Skin of body (tissue), 2 donors: ENCODE data around the gene GPR180. TPM values are rescaled to one million over a fixed set of nuclear protein-coding genes. Genes with fewer than 3 reads are reported as not detected.

ENCODE experiments used
- DNase-seq: peaks from one replicate; lab custom pipeline; 2025; lab: John Stamatoyannopoulos, UW
- total RNA-seq: library from RNA; depleted of rRNA; stranded (reverse); fragments of >200 nt; gene quantifications from one replicate; pipeline ENCODE4 v1.2.3, GENCODE V29; 2014

GPR180 gene
- total RNA-seq, 1 donor from 2014 or later = 9.9 TPM

DNA sequence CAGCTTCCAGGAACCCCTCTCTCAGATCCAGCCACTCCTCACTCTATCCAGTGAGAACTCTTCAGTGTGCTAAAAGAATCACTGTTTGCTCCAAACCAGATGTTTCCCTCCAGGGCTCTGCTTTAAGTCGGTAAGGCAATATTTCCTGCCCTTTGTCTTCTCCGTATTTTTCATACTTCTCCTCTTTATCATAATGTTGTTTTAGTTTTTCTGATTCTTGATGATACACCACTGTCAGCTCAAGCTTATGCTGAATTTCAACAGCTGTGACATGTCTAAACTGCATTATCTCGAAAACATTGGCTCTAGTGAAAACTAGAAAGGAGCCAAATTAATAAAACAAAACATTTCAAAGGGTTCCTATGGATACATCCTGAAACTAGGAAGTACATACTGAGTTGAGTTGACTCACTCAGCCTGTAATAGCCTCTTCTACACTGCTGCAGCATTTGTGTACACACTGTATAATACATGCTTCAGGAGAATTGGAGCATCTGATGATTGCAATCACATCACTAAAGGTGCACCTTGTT lies 39.8 kb downstream of the GPR180 start:
- peak; percentile 75 for DNase-seq

DNA sequence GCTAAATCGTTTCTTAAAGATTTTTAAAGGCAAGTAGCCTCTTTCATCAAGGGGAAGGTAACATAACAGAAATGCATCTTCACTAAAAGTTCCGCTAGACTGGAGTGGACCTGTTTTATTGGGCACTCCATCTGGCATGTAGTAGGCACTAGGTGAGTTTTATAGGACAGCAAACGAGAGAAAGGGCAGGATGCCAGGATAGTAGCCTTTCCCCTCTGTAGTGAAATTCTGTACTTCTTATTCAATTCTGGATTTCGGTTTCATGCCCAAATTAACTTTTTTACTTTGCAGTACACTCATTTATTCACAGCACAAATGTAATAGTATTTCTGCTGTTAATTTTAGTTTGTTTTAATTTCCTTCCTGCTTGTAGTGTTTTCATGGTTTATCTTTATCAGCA lies 45.2 kb downstream of the GPR180 start:
- DNase-seq = no peak

DNA sequence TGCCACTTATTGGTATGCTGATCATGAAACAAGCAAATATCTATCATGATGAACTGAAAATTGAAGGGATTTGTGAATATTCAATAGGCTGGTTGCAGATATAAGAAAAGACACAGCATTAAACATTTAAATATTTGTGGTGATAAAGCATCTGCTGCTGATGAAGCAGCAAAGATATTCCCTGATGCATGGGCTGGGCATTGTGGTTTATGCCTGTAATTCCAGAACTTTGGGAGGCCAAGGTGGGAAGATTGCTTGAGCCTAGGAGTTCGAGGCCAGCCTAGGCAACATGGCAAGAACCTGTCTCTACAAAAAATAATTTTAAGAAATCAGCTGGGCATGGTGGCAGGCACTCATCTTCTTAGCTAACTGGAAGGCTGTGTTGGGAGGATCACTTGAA lies 54.5 kb downstream of the GPR180 start:
- no peak for DNase-seq

DNA sequence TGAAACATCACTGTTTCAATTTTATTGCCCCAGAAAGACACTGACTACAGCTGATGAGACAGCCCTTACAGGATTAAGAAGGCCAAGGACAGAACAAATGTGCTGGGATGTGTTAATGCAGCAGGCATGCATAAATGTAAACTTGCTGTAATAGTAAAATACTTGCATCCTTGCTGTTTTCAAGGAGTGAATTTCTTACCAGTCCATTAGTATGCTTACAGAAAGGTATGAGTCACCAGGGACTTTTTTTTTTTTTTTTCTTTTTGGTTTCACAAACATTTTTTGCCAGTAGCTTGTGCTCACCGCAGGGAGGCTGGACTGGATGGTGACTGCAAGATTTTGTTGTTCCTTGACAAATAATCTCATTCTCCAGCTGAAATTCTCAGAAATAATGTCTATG lies 55.1 kb downstream of the GPR180 start:
- DNase-seq = no peak

DNA sequence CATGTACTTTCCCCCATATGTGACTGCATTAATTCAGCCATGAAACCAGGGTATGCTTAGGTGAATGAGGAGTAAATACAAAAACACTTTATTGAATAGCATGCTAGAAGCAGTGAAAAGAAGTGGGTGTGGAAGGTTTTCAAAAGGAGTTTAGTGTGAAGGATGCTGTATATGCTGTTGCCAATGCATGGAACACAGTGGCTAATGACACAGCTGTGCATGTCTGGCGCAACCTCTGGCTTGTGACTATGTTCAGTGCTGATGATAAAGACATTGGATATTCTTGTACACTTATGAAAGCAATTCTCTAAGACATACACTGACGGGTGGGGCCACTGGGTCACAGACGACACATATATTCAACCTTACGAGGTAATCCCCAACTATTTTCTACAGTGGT lies 55.5 kb downstream of the GPR180 start:
- DNase-seq = no peak

DNA sequence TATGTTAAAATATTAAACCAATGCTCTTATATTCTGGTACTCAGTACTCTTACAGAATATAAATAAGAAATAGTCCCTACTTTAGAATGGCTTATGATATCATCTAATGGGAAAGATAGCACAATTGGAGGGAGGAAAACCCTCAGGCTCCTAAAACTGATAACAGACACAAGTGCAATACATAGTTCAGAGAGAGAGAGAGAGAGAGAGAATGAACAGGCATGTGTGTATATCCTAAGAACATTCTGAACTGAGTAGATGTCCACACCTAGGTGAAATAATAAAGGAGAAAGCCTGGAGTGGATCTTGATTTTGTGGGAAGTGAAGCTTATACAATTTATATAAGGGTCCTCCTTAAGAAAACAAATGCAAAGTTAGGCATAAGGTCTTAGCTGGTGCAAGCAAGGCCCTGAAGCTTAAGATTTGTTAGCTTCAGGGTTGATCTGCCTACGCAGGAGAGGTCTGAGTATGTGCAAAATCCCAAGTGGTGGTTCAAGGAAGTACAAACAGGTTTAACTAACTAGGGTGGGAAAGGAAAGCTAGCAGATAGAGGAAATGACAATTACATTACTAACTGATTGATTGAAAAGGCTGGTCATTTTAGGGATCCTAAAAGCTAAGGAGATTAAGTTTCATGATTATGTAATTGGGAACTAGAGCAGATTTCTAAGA lies 57.4 kb downstream of the GPR180 start:
- no peak for DNase-seq

DNA sequence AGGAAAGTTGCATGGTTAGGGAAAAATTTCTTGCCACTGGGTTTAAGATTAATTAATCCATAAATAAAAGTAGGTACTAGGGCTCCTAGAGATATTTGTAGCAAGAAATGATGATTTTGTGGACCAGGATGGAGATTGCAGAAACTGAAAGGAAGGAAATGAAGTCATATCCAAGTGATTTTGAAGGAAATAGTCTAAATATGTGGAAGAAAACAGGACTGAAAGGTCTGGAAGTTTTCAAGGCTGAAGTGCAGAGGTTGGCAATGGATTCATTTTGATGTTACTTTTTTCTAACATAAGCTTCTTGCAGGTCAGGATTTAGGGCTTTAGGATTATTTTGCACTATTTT lies 57.9 kb downstream of the GPR180 start:
- DNase-seq = no peak

DNA sequence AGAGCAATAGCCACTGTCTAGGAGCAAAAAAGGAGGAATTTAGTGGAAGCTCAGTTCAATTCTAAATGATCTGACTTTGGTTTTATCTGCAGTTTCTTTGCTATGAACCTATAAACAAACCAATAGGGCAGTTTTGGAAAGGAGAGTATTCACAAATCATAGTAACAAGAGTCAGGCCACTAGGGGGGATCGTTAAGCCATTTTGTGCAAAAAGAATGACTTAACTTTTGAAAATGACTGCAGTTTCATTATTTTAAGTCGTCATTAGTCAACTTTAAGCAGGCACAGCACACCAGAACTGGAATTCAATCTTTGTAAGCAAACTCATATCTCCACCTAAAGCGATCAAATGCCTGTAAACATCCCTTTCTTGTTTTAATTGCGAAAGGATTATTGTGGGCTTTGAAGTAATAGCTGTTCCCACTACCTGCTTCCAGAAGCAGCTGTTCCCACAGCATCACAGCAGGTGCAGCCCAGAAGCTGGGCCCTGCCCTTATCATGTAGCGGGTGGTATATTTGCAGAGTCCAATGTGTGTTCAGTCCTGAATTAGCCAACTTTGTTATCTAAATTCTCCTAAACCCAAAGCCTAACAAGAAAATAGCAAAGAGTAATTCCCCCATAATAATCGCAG lies 59.2 kb downstream of the GPR180 start:
- DNase-seq = no peak

DNA sequence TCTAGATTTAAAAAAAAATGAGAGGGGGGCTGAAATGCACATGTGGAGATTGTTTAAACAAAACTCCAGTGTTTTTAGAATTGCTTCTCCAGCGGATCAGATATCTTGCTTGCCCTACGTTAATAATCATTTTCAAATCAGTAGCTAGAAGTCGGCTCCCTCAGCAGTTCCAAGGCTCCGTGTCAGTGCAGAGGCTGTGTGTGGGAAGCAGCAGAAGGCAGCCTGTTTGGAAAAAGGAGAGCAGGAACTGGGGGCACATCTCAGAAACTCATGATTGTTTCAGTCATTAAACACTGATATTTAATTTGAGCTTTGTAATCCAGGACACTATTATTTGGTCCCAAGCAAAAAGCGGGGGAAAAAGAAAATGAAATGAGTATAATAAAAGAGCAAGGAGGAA lies 59.7 kb downstream of the GPR180 start:
- no peak for DNase-seq

DNA sequence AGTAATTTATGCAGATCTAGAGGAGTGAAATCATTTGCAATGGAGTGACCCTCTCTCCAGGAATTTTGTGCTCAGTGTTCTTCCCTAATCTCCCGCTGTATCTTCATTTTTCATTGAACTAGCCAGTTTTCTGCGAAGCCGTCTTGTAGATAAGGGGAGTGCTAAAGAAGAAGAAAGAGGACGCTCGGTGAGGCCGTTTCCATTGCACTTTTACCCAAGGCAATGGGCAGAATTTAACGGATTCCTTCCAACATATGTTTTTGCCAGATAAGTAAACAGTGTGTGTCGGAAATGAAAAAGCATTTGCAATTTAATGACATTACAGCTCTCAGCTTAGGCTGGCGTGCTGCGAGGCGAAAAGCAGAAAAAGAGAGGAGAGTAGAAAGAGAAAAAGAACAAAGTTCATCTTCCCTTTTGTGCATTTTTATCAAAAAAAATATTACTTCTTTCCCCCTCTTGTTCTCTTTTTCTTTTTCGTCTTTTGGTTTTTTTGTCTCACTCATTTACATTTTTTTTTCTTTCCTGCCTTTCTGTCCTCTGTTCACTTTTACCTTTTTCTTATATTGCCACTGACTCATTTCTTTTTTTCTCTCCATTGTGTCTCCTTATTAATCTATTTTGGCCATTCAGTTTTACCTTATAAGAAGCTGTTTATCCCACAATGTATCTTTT lies 60.8 kb downstream of the GPR180 start:
- no peak for DNase-seq

DNA sequence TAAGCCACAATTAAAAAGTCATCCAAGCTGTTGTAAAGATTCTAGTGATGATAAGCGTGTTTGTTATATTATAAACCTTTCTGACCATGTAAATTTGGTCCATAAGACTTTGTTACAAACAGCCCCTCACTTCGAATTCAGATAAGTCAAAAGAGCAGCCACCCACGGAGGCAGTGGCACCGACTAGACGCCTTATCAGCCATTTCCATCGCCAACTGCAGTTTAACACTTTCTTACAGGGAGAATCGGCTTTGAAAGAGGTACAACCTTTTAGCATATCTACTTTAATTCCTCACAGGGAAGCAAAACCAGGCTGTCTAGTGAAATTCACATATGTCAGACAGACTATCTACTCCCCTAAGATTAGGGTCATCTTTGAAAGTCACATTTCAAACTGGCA lies 63.2 kb downstream of the GPR180 start:
- no peak for DNase-seq

DNA sequence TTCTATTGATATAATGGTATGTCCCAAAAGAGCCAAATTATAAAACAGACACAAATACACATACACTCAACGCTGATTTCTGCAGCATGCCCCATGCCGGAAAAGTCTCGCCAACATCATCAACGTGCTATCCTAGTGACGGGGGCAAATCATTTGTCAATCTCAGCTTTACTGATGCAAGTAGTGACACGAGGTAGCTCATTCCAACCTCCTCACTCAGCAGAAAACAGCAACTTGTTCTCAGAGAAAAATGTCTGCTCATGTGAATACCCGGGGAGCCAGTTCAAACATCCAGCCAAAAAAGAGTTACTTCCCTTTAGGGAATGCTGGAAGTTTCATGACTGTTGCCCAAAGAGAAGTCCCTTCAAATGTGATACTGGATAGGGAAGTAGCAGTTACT lies 64.4 kb downstream of the GPR180 start:
- DNase-seq = no peak

DNA sequence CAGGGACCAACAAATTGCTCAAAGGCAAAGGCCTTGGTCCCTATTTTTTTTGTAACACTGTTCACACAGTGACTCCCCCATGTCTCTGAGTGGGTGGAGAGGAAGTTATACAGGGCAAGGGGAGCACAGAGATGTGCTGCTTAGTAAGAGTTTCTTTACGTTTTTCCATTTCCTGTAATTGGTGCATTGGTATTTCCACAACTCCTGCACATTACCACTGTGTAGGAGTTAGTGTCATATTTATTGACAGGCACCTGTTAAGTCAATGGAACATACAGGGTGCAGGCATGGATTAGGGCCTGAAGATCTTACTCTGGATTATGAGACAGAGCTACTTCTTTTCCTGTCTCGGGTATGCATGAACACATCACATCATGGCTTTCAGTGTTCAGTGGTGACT lies 65.5 kb downstream of the GPR180 start:
- DNase-seq = no peak

DNA sequence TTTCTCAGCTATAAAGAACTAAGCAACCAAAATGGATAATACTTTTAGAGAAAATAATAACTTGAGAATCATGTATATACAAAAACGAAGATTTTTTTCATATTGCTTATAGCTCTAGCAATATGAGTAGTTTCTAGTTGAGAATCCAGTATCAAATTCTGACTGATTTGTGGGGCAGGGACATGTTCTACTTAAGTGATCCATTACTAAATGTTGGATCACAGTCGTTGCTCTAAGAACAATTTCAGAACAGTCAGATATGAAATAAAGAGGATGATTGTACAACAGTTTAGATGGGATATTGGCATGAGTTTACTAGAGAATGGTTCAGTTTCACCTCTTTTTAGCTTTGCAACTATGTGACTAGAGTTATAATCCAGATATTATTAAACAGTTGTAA lies 70.7 kb downstream of the GPR180 start:
- DNase-seq = no peak

DNA sequence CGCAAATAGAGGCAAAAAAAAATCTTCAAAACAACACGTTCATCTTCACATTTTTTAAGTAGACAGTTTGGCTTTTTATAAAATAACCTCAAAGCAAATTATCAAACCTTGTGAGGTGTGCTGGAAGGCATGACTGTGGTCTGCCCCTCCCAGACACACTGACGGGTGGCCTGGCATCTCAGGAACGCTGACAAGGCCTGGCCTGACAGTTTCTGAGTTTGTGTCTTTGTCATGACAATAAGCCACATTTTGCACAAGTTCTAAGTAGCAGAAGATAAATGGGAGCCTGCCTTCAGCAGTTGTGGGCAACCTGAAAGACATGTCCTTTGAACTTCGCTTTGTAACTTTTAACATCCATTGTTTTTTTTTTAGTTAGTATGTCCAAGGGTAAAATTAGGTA lies 72.2 kb downstream of the GPR180 start:
- DNase-seq = no peak

DNA sequence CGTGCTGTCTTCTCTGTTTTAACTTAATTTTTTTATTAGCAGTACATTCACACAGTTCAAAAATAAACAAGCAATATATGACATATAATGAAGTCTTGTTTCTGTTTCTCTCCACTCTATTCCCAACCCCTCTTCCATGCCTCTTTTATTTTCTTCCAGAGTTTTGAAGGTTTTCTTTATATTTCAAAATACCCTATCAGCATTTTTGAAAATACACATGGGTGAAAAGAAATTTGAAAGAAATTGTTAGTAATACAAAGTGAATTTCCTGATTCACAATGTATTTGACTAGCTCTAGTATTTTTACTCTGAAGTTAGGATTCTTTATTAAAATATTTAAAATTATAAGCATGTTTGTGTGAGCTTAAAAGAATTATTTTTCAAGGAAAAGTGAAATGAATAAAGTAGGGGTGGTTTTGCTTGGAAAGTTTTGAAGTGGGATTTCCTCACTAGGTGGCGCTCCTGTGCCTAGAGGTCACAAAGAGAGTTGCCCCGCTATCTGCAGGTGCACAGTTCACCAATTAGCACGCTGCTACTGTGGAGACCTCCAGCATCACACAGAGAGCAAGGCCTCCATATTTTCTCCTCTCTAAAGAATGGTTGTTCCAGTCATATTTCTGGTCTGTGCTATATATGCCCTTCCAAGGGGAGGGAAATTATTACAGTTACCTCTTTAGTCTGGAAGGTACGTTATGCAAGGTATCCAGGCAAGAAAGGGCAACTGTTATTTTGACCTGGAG lies 73.1 kb downstream of the GPR180 start:
- no peak for DNase-seq

DNA sequence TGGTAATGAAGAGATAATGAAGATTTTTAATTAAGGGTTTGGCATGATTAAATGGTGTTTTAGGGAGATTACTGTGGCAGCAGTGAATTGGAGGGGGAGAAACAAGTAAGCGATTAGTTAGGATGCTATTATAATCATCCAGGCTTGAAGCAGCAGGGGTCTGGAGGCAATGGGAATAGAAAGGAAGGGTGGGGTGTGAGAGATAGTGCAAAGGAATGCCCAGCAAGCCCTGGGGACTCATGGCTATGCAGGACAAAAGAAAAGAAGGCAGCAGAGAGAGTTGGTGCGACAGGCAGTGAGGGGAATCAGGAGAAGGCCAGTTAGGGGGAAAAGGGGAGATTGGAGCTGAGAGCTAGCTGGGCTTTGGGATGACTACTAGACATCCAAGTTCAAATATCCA lies 76.1 kb downstream of the GPR180 start:
- no peak for DNase-seq

DNA sequence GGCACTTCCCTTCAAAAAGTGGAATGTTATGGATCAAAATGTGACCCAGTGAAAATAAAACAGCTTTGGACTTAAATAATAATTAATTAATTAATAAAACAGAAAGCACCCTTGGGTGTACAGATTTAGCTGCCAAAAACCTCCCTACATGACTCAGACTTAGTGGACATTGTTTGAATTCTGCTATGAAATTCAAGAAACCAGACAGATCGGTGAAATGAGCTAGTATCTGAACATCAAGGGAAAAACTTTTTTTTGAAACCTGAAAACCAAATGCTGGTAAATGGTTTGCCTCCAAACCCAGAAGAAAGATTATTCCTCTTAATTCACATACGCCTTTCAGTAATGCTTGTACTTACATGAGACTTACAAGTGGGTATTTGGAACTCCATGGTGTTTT lies 77.2 kb downstream of the GPR180 start:
- DNase-seq = no peak

DNA sequence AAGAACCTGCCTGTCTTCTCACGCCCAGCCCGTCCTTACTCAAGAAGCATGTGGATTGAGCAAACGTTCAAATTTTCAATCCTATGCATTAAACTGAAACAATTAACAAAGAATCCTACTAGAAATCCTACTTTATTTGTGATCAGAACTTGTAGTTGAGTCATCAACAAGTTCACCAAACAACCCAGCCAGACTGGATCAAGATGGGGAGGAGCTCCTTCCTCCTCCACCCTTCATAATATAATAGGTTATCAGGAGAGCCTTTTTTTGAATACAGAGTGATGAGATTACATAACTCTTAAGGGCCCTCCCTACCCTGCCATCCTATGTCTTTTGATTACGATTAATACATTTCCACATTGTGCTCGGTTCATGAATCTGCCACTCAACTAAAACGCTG lies 78.0 kb downstream of the GPR180 start:
- no peak for DNase-seq

DNA sequence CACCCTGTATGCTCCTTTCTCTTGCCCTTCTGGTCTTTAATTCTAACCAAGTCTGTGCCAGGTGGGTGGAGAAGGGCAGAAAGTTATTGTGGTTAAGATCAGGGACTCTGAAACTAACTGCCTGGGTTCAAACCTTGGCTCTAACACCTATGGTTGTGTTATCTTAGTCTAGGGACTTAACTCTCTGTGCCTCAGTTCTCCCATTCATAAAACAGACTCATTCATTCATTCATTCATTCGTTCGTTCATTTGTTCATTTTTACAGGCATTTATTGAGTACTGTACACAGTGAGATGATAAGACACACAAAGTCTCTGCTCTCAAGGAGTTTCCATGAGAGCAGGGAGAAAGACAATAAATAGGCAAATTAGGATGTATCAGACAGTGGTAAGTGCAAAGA lies 80.6 kb downstream of the GPR180 start:
- no peak for DNase-seq

DNA sequence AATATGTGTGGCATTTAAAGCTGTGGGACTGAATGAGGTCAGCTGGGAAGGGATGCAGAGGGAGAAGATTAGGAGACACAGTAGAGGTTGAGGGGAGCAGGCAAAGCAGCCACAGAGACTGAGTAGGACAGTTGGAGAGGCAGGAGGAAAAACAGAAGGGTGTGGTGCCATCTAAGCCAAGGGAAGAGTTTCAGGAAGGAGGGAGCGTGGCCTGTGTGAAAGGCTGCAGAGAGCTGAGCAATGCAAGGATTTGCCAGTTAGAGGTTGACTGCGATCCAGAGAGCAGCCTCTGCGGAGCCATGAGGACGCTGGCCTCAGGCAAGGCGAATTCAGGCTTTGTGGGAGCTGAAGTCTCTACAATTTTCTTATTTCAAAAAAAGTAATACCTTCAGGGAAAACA lies 81.8 kb downstream of the GPR180 start:
- no peak for DNase-seq
